HG02870 (cell line): ENCODE results near the gene ZNG1B.
"Not testable (repeated sequence)": the region's sequence is repeated elsewhere in the genome, so short reads cannot be mapped to it uniquely, and the experiment has no call there.

Experiments
- ATAC-seq: cut with Tn5 transposase; IDR thresholded peaks from one replicate; pipeline ENCODE4 v1.9.1; 2021; ENCODE audit warnings: mild to moderate bottlenecking, moderate library complexity; ENCODE audit not compliant: unreplicated experiment

Gene ZNG1B

DNA sequence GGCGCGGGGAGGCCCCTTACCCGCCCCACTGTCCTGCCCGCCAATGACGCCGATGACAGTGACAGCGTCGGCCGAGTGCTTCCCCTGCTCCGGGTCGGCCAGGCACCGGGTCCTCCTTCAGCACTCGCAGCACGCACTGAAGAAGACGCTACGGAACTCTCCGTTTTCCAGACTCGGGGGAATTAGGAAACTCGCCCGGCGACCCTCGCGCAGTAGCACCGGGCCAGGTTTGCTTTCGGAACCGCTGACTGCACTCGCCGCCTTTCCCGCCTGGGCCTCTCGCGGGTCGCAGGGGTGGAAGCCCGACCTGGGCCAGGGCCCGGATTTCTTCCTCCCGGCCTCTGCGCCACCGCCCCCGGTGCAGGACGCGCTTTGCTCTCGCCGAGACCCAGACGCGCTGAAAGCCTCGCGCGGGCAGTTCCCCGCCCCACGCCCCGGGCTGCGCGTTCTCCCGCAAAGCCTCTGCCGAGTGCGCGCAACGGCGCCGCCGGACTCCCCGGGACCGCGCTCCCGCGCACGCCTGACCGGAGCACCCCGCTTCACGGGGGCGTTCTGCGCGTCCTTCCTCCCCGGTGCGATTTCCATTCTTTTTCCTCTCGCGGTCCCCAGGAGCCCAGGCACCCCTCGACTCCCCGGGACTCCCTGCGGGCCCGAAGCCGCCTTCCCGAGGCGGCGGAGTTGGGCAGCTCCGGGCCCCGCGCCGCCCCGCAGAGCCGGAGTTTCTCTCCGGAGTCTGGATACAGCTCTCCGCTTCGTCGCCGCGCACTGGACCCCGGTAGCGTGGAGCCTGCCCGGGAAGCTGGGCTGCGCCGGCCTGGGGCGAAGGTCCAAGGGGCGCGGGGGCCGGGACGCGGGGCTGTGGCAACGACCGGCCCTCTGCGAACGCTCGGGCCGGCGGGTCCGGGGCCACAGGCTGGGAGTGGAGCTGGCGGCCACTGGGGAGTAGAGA lies 65.9 kb downstream of the ZNG1B start:
- ATAC-seq = peak; percentile 72

DNA sequence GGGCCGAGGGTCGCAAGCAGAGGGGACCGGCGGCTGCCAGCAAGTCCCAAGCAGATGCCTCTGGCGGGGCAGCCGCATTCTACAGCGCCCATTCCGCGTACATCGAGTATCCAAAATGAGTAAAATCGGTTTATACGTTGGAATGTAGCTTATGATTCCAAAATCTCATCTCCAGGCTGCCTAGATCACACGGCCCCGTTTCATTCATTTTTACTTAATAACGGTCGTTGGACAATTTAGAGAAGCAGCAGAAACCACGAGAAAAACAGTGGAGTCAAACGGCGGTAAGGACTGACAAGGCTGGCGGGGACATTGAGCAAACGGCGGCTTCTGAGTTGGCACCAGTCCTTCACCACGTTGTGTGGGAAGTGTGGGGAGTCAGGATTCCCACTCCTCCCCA lies 66.6 kb downstream of the ZNG1B start:
- ATAC-seq = not testable (repeated sequence)

DNA sequence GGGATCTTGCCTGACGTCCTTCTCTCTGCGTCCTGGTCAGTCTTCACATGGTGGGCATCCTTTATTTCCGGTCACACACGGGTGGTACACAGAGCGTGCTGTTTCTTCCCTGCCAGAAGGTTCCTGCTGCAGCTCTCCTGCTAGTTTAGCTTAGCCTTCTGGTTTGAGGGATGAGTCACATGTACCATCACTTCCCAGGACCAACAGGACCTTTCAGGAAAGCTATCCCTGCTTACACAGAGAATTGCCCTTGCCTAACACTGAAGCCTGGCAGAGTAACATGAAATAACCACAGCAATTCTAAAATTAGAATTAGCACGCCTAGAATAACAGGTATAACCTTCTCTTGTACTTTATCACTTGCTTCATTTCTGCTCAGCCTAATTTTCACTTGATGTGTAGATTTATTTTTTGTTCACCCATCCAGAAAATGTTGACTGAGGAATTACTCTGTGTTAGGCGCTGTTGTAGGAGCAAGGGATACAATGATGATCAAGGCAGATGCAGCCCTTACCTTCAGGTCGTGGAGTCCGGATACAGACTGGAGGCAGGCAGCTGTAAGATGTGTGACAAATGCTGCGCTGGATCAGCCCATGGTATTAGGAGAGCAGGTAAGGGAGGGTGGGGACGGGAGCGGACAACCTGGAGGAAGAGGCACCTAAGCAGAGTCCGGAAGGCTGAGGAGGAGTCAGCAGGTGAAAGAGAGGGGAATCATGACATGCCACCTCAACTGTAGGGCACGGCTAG lies 70.1 kb downstream of the ZNG1B start:
- not testable (repeated sequence) for ATAC-seq

DNA sequence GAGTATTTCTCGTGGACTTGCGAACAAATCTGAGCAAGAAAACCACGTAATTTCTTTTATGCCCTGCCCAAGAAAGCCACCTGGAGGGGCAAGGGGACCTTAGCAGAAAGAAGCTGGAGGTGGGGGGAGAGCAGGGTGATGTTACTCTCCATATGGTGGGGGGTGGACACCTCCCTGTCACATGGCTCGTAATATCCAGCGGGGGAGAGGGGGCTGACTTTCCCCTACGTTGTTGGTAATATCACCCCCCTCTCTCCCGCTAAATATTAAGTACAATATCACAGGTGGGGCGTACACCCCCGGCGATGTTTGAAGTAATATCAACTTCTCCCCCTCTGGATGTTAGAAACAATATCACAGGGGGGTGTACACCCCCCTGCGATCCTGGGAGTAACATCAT lies 70.7 kb downstream of the ZNG1B start:
- ATAC-seq = not testable (repeated sequence)

DNA sequence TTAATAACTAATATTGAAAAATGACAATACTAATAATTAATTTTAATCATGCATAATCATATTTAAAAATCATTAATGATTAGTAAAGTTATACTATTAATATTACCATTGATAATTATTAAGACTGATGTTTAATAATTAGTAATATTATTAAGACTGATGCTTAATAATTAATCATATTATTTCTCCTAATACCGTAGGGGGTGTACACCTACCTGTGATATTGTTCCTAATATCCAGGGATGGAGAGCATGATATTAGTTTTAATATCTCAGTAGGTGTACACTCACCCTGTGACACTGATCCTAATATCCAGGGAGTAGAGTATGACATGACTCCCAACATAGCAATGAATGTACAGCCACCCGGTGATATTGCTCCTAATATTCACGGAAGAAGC lies 73.4 kb downstream of the ZNG1B start:
- not testable (repeated sequence) for ATAC-seq

DNA sequence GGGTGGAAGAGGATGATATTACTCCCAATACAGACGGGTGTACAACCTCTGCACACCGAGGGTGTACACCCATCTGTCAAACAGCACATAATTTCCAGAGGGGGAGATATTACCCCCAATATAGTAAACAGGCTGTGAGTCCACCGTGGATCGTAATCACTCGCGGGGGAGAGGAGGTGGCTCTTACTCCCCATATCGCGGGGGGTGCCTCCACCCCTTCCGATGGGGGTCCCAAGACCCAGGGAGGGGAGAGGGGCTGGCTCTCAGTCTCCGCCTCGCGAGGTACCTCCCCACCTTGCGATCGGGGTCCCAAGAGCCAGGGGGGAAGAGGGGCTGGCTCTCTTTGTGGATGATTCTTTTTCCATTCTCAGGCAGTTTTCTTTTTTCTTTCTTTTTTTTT lies 74.4 kb downstream of the ZNG1B start:
- not testable (repeated sequence) for ATAC-seq

DNA sequence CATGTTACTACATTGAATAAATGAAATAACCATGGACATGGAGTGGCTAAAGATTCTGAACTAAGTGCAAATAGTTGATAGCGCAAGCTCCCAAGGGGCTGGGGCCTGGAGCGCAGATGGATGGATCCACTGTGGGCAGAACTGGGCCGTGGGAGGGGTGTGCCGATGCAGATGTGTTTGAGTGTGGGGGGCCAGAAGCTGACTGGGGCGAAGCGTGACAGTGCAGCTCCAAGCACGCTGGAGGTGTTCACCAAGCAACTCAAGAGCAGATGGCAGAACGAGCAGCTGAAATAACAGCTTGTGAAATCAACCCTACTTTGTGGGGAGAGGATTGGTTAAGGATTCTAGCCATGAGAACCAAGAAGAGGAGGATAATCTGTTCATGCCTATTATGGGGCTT lies 78.0 kb downstream of the ZNG1B start:
- not testable (repeated sequence) for ATAC-seq

DNA sequence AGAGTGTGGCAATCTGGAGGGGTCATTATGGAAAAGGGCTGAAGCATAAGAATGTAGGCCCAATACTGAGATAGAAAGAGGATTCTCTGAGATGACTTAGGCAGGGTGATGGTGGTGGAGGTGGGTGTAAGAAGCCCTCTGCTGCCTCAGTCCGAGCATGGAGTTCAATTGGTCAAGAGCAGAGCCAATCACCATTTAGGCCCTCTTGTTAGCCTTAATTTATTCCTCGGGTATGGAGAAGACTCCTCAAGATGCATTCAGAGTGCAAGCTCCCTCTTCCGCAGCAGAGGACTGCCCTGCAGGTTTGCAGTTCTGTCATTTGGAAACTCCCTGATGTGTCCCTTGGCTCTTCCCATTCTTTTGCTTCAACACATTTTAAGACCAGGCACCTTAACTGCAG lies 78.5 kb downstream of the ZNG1B start:
- not testable (repeated sequence) for ATAC-seq

DNA sequence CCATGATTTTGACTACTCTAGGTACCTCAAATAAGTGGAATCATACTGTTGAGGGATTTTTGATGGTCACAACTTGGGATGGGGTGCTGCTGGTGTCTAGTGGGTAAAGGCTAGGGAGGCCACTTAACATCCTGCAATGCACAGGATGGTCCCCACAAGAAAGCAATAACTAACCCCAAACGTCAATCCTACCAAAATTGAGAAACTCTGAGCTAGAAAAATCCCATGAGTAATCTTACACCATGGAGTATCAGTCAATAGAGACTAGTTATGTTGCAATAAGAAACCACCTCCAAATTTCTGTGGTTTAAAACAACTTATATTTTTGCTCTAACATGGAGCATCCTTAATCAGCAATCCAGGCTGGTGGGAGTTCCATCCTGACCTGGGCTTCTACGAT lies 79.5 kb downstream of the ZNG1B start:
- ATAC-seq = not testable (repeated sequence)

DNA sequence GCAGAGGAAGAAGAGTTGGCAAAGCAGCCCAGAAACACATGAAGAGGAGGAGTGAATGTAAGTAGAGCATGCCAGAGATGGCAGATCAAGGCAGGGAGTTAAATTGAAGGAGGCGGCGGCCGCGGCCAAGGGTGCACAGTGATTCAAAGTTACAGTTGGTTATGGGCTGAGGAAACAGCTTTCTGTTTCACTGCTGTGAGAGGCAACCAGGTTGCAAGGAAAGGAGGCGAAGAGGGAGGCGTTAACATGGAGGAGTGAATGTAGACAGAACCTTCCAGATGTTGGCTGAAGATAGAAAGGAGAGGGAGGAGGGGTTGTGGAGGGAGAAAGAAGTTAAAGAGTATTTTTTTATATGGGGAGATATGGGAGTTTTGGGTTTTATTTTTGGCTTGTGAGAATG lies 83.3 kb downstream of the ZNG1B start:
- not testable (repeated sequence) for ATAC-seq

DNA sequence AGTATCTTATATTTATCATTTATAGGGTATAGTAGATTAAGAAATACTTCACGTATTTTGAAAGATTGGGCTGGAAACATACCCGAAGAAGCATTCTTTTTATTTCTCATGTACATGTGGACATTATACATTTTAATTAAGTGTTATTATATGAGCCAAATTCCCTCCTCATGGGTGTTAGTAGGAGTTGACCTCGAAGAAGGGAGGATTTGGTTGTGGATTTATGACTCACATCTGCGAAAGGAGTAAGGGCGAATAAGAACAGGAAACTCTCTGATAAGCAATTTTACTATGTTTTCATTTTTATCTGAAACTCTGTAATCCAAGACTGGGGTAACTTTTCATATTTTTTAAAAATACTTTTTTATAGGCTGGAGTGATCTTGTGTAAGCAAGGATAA lies 84.0 kb downstream of the ZNG1B start:
- not testable (repeated sequence) for ATAC-seq

DNA sequence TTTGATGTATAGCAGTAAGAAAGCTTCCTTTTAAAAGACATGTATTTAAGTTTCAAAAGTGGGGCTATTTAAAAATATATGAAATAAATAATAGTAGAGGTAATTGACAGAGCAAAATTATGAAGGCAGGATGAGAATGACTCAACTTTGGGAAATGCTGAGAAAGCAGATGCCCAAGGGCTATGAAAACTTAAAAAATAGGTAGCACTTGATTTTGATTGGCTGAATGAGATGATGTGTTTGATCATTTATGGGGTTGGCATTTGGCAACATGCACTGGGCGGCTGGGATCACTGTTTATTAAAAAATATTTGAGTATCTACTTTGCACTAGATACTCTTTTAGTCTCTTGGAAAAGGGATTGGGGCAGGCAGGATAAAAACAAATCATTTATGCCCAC lies 87.5 kb downstream of the ZNG1B start:
- not testable (repeated sequence) for ATAC-seq

DNA sequence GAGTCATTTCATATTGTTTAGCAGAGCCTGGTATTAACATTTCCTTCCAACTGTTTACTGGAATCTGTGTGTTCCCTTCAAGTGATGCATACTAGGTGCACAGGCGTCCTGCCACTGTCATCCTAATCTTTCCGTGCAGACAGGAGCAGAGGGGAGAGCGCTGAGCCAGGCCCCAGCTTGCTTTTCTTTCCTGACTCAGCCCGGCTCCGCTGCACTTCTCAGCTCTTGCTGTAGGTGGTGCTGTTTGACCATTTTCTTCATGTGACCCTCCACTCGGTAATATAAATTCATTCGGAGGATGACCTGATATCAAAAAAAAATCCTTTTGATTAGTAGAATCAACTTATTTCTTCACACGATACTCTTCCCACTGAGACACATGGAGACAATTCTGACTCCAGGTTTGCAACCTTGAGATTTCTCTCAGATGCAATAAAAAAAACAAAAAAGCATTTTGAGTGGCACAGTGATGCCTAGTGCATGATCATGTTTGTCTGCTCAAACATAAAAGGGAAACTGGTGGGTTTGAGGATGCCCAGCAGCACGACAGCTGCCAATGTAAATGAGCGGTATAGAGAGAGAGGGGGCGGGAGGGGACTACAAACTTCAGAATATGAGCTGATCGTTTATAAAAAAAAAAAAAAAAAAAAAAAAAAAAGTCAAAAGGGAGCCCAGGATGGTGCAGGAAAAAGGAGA lies 90.0 kb downstream of the ZNG1B start:
- peak; percentile 79 for ATAC-seq

DNA sequence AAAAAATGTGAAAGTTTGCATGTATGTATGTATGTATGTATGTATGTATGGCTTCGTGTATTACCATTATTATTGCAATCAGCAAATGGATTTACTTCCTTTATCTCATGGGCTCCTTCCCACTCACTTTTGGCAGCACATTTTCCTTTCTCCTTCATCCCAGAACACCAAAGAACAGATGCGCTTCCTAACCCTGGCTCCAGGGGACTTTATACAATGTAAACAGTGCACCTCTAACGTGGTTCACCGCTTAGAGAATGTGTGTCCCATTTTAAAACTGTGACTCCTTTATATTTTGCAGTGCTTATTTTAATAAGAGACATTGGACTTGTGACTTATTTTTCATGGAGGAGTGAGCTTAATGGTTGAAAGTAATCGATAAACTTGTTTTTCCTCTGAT lies 90.6 kb downstream of the ZNG1B start:
- not testable (repeated sequence) for ATAC-seq

DNA sequence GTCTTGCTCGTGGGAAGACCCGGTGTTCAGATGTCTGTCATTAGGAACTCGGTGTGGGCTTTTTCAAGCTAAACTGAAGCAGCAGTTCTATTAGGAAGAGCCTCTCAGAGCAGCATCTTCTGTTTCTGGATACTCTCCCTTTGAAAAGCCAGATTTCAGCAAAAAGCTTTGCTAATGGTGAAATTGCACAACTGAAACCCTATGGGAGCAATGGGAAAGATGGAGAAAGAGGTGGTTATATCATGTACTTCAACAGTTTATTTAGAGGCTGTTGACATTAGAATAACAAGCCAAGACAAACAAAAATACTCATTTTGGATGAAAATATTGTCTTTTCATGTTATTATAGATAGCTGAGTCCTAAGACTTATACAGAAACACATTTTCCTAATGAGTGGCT lies 91.4 kb downstream of the ZNG1B start:
- ATAC-seq = not testable (repeated sequence)

DNA sequence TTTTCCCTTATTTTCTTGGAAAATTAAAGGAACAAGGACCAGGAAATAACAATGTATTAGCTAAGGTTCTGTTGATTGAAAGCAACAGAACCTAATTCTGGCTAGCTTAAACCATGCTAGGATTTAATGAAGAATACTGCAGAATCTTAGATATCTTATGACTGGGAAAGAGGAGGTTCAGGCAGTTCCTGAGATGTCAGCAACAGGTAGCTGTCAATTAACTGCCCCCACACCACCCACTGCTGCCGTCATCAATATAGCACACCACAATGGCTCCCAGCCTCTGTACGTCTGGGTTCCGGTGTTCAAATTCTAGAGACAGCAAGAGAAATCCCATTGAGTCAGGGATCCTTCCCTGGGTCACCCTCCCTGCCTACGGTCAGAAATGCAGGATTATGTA lies 95.5 kb downstream of the ZNG1B start:
- ATAC-seq = not testable (repeated sequence)

DNA sequence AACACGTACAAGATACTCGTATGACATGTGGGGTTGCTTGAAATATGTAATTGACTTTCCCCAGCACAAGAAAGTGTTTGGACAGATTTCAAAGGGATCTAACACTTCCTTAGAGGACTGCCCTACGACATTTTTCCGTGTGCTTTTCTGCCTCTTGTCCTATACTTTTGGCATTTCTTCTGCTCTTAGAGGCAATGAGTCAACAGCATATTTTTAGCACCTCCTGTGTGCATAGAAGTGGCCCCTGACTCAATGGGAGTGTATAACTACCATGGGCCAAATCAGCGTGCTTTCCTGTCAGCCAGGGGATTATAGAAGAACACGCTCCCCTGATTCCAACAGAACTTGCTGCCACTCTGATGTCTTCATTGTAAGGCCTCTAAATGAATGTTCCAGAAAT lies 99.1 kb downstream of the ZNG1B start:
- ATAC-seq = not testable (repeated sequence)

DNA sequence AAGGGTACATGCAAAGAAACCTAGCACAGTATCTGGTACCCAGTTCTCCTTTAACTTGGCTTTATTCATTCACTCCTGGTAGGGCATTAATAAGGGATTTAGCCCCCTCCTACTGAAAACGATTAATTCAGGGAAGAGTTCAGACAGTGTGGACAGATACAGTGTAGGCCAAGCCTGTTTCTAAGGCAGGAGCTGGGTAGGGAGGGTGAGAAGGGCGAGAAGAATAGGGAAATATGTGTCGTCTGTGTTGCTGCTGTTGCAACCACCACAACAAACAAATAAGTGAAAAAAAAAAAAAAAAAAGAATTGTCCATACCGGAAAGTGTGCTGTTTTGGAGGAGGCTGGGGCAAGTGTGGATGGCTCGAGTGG lies 103.3 kb downstream of the ZNG1B start:
- ATAC-seq = not testable (repeated sequence)

DNA sequence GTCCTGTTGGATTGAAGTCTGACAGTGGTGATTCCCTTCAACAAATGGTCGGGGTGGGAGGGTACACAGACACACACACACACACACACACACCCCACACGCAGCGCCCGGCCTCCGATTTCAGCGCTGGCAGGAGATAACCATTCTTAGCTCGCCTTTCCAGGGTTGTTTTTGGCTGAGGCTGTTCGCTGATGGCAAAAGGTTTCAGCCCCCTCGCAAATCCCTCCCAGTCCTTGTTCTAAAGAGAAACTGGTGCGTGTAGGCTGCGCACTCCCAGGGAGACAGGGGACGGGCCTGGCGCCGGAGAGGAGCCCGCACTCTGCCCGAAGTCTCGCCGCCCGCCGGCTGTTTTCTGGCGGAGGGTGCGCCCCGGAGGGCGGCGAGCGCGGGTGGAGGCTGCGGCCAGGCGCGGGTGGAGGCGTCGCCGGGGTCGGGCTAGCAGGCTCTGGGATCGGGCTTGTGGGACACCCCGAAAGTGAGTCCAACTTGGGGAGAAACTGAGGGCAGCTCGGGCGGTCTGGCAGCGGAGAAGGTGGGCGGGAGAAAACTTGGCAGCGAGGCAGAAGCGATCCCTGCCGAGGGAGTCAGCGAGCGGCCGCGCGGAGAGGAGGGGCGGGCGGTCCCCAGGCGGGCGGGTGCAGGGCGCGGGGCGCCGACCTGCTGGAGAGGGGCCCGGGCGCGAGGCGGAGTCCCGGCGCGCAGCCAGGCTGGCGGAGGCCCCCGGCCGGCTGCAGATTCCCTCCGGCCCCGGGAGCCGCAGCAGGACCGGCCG lies 103.9 kb downstream of the ZNG1B start:
- not testable (repeated sequence) for ATAC-seq

DNA sequence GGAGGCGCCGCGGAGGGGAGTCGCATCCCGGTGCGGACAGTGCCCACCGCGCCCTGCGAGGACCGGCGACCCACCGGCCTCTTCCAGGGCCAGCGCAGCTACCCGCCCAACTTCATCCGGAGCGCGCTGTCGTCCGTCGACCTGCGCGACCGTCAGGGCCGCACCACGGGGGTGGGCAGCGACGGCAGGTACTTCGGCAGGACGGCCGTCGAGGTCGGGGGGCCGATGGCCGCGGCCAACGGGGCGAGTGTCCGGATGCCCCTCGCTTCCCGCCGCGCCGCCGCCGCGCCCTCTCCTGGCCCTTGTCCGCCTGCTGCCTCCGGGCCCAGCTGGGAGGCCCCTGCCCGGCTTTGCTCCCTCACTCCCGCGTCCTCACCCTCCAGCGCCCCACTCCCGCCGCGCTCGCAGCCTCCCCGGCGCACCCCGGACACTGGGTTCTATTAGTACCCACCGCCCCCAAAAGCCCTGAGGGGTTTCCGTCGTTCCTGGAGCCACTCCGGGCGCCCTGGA lies 104.5 kb downstream of the ZNG1B start:
- ATAC-seq = not testable (repeated sequence)
